A673 (cell line): ENCODE measurements around the gene QSOX2.

Experiments
- EZH2 ChIP-seq: fragments of 200-600 bp; sonication (generic); IDR thresholded peaks from 2 replicates; pipeline ENCODE4 v1.6.1; 2017; ENCODE audit warnings: borderline replicate concordance, low read depth, mild to moderate bottlenecking, mixed read lengths, antibody characterized with exemption, low read length; ENCODE audit not compliant: poor library complexity, severe bottlenecking
- TF ChIP-seq, protein P1 (sequence below): fragments of 300-800, 200-600 bp; sonication (generic); conservative IDR thresholded peaks from 2 replicates; pipeline ENCODE4 v1.5.1; 2017; ENCODE audit warnings: low read depth, mild to moderate bottlenecking, antibody characterized with exemption, low read length, moderate library complexity, mixed read lengths

DNA sequence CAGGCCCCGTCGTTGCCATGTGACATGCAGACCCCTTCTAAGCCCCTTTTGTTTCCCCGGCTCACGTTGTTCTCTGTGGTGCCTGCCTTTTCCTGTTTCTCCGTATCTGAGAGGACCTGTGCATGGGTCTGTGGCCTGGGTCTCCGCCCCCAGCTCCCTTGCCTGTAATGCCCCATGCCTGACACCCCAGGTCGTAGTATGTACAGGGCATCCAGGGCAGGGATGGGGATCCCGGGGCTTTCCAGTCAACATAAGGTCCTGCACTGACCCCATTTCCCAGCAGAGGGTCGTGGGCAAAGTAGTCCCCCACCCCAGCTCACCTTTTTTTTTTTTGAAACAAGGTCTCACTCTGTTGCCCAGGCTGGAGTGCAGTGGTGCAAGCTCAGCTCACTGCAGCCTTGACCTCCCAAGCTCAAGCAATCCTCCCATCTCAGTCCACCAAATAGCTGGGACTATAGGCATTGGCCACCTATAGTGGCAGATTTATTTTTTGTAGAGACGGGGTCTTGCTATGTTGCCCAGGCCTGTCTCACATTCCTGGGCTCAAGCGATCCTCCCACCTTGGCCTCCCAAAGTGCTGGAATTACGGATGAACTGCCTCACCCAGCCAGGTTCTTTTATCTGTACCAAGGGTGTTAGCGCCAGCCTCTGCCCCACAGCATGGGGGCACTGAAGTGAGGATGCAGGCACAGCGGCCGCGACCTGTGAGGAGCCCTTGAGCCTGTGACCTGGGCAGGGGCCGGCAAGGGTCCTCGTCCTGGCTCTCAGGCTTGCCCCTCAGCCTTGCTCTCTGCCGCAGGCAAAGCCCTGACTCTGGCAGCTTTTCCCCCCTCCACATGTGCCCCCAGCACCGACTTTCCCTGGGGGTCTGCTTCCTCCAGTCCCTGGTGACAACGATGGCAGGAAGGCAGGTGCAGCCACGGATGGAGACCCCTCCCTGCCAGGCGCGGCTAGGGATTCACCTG lies 19.1 kb upstream of the QSOX2 start:
- TF ChIP-seq EZH2, result no peak
- TF ChIP-seq, protein P1, sequence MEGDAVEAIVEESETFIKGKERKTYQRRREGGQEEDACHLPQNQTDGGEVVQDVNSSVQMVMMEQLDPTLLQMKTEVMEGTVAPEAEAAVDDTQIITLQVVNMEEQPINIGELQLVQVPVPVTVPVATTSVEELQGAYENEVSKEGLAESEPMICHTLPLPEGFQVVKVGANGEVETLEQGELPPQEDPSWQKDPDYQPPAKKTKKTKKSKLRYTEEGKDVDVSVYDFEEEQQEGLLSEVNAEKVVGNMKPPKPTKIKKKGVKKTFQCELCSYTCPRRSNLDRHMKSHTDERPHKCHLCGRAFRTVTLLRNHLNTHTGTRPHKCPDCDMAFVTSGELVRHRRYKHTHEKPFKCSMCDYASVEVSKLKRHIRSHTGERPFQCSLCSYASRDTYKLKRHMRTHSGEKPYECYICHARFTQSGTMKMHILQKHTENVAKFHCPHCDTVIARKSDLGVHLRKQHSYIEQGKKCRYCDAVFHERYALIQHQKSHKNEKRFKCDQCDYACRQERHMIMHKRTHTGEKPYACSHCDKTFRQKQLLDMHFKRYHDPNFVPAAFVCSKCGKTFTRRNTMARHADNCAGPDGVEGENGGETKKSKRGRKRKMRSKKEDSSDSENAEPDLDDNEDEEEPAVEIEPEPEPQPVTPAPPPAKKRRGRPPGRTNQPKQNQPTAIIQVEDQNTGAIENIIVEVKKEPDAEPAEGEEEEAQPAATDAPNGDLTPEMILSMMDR, result no peak
